GM23338 (cell line): ENCODE measurements around the gene SCFD1. TPM values are rescaled to one million over a fixed set of nuclear protein-coding genes. Genes with fewer than 3 reads are reported as not detected.

ENCODE experiments used
- ATAC-seq: fragments of 200-7000 bp; cut with Tn5 transposase; 3 replicates; pipeline ENCODE4 v1.9.1; 2020
- DNase-seq: peaks from one replicate; pipeline ENCODE4 v3.0.0-alpha.2; 2015; ENCODE audit warnings: low spot score
- H2AFZ ChIP-seq: fragments of 200-600 bp; sonication (generic); 2 replicates; pipeline ENCODE4 v1.8.0; 2016; ENCODE audit warnings: antibody characterized with exemption, mild to moderate bottlenecking, moderate library complexity
- H3F3A ChIP-seq: fragments of 200-600 bp; sonication (generic); replicated peaks from 2 replicates; pipeline ENCODE4 v1.8.0; 2017; ENCODE audit warnings: antibody characterized with exemption, mixed run types, low read depth
- H3K27ac ChIP-seq: fragments of 200-600 bp; sonication (generic); 2 replicates; pipeline ENCODE4 v1.6.1; 2016; ENCODE audit warnings: low read depth
- H3K27me3 ChIP-seq: fragments of 200-600 bp; sonication (generic); 2 replicates; pipeline ENCODE4 v1.8.0; 2016; ENCODE audit warnings: mild to moderate bottlenecking, mixed run types, moderate library complexity; ENCODE audit not compliant: insufficient read depth
- H3K36me3 ChIP-seq: fragments of 200-600 bp; sonication (generic); 2 replicates; pipeline ENCODE4 v1.8.0; 2016; ENCODE audit warnings: mild to moderate bottlenecking; ENCODE audit not compliant: insufficient read depth
- H3K4me1 ChIP-seq: fragments of 200-600 bp; sonication (generic); 2 replicates; pipeline ENCODE4 v1.8.0; 2016; ENCODE audit warnings: mild to moderate bottlenecking, moderate library complexity; ENCODE audit not compliant: insufficient read depth
- H3K4me2 ChIP-seq: fragments of 200-600 bp; sonication (generic); 2 replicates; pipeline ENCODE4 v1.7.1; 2017; ENCODE audit warnings: mixed run types
- H3K4me3 ChIP-seq: fragments of 200-600 bp; sonication (generic); 2 replicates; pipeline ENCODE4 v1.6.1; 2016; ENCODE audit warnings: mixed run types
- H3K79me2 ChIP-seq: fragments of 200-600 bp; sonication (generic); replicated peaks from 2 replicates; pipeline ENCODE4 v1.8.0; 2017; ENCODE audit warnings: mild to moderate bottlenecking; ENCODE audit not compliant: insufficient read depth
- H3K9me2 ChIP-seq: fragments of 200-600 bp; sonication (generic); 2 replicates; pipeline ENCODE4 v1.8.0; 2017; ENCODE audit not compliant: insufficient read depth
- H4K20me1 ChIP-seq: fragments of 200-600 bp; sonication (generic); replicated peaks from 2 replicates; pipeline ENCODE4 v1.8.0; 2017; ENCODE audit warnings: mild to moderate bottlenecking; ENCODE audit not compliant: insufficient read depth
- H3K27ac Mint-ChIP-seq: 2 replicates; pipeline ENCODE4 v1.8.0; 2020; ENCODE audit warnings: inconsistent platforms, mild to moderate bottlenecking, moderate library complexity, mixed read lengths
- H3K27me3 Mint-ChIP-seq: 3 replicates; pipeline ENCODE4 v1.8.0; 2022; ENCODE audit warnings: low read depth, mild to moderate bottlenecking, moderate library complexity, mixed read lengths, inconsistent platforms; ENCODE audit not compliant: insufficient read depth, poor library complexity
- H3K36me3 Mint-ChIP-seq: 3 replicates; pipeline ENCODE4 v1.8.0; 2021; ENCODE audit warnings: low read depth, mild to moderate bottlenecking, inconsistent platforms, moderate library complexity, mixed read lengths
- H3K4me1 Mint-ChIP-seq: 3 replicates; pipeline ENCODE4 v1.8.0; 2020; ENCODE audit warnings: mild to moderate bottlenecking, inconsistent platforms, mixed read lengths
- H3K4me3 Mint-ChIP-seq: 3 replicates; pipeline ENCODE4 v1.8.0; 2021; ENCODE audit warnings: moderate library complexity, mild to moderate bottlenecking, inconsistent platforms, mixed read lengths
- H3K9me3 Mint-ChIP-seq: 3 replicates; pipeline ENCODE4 v1.8.0; 2020; ENCODE audit warnings: moderate library complexity, mild to moderate bottlenecking, inconsistent platforms, mixed read lengths
- CREB1 ChIP-seq: fragments of 250-450 bp; sonication (Bioruptor Pico); IDR thresholded peaks from 2 replicates; pipeline ENCODE4 v1.5.0; 2020; ENCODE audit warnings: low read depth, mild to moderate bottlenecking, moderate library complexity
- JUNB ChIP-seq: IDR thresholded peaks from one replicate; pipeline ENCODE4 v1.6.1; 2016; ENCODE audit warnings: antibody characterized with exemption; ENCODE audit not compliant: unreplicated experiment
- STAT1 ChIP-seq: IDR thresholded peaks from one replicate; pipeline ENCODE4 v1.6.1; 2016; ENCODE audit warnings: antibody characterized with exemption; ENCODE audit not compliant: unreplicated experiment
- polyA plus RNA-seq: library from polyadenylated mRNA; unstranded; fragments of >200 nt; fragmentation: Nextera tagmentation; extraction: Ambion mirVana; gene quantifications from 2 replicates; pipeline ENCODE4 v1.2.1, GENCODE V29; 2016
- total RNA-seq: library from RNA; depleted of rRNA; stranded (reverse); fragments of >200 nt; shearing (Covaris generic); gene quantifications from 2 replicates; pipeline ENCODE4 v1.2.3, GENCODE V29; 2014
- TF ChIP-seq, protein P1 (sequence below): fragments of 250-450 bp; sonication (Bioruptor Pico); IDR thresholded peaks from 2 replicates; pipeline ENCODE4 v1.5.0; 2020; ENCODE audit warnings: mild to moderate bottlenecking, moderate library complexity
- TF ChIP-seq, protein P2 (sequence below), 2 experiments: fragments of 200-600 bp in 1 of 2; sonication (generic) in 1 of 2; conservative IDR thresholded peaks; 2 replicates each; pipeline versions ENCODE4 v1.5.1 to v1.6.1; 2016 to 2017; ENCODE audit warnings: antibody characterized with exemption in 2 of 2, low read depth in 2 of 2, mild to moderate bottlenecking in 2 of 2, moderate library complexity in 1 of 2

The SCFD1 gene
- total and polyA plus RNA-seq, 2 experiments from 2014 or later = 77.6 to 110 TPM

DNA sequence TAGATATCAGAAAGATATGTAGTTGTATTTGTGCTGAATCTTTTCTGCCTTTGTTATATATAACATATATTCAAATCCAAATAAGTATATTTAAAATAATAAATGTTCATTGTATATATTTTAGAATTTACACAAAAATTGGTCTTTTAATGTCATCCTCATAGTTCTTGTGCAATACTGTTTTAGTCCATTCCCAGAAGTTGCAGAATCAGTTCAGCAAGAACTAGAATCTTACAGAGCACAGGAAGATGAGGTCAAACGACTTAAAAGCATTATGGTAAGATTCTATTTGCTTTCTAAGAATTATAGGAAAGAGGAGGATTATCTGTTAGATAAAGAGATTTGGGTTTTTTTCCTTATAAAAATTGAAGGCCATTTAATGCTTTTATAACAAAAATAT lies 51.0 kb downstream of the SCFD1 start (continued):
- TF ChIP-seq, protein P1, sequence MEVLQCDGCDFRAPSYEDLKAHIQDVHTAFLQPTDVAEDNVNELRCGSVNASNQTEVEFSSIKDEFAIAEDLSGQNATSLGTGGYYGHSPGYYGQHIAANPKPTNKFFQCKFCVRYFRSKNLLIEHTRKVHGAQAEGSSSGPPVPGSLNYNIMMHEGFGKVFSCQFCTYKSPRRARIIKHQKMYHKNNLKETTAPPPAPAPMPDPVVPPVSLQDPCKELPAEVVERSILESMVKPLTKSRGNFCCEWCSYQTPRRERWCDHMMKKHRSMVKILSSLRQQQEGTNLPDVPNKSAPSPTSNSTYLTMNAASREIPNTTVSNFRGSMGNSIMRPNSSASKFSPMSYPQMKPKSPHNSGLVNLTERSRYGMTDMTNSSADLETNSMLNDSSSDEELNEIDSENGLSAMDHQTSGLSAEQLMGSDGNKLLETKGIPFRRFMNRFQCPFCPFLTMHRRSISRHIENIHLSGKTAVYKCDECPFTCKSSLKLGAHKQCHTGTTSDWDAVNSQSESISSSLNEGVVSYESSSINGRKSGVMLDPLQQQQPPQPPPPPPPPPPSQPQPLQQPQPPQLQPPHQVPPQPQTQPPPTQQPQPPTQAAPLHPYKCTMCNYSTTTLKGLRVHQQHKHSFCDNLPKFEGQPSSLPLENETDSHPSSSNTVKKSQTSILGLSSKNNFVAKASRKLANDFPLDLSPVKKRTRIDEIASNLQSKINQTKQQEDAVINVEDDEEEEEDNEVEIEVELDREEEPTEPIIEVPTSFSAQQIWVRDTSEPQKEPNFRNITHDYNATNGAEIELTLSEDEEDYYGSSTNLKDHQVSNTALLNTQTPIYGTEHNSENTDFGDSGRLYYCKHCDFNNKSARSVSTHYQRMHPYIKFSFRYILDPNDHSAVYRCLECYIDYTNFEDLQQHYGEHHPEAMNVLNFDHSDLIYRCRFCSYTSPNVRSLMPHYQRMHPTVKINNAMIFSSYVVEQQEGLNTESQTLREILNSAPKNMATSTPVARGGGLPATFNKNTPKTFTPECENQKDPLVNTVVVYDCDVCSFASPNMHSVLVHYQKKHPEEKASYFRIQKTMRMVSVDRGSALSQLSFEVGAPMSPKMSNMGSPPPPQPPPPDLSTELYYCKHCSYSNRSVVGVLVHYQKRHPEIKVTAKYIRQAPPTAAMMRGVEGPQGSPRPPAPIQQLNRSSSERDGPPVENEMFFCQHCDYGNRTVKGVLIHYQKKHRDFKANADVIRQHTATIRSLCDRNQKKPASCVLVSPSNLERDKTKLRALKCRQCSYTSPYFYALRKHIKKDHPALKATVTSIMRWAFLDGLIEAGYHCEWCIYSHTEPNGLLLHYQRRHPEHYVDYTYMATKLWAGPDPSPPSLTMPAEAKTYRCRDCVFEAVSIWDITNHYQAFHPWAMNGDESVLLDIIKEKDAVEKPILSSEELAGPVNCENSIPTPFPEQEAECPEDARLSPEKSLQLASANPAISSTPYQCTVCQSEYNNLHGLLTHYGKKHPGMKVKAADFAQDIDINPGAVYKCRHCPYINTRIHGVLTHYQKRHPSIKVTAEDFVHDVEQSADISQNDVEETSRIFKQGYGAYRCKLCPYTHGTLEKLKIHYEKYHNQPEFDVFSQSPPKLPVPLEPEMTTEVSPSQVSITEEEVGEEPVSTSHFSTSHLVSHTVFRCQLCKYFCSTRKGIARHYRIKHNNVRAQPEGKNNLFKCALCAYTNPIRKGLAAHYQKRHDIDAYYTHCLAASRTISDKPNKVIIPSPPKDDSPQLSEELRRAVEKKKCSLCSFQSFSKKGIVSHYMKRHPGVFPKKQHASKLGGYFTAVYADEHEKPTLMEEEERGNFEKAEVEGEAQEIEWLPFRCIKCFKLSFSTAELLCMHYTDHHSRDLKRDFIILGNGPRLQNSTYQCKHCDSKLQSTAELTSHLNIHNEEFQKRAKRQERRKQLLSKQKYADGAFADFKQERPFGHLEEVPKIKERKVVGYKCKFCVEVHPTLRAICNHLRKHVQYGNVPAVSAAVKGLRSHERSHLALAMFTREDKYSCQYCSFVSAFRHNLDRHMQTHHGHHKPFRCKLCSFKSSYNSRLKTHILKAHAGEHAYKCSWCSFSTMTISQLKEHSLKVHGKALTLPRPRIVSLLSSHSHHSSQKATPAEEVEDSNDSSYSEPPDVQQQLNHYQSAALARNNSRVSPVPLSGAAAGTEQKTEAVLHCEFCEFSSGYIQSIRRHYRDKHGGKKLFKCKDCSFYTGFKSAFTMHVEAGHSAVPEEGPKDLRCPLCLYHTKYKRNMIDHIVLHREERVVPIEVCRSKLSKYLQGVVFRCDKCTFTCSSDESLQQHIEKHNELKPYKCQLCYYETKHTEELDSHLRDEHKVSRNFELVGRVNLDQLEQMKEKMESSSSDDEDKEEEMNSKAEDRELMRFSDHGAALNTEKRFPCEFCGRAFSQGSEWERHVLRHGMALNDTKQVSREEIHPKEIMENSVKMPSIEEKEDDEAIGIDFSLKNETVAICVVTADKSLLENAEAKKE (CRISPR knock-in tag) = no peak
- TF ChIP-seq STAT1 = no peak
- no peak for TF ChIP-seq JUNB

DNA sequence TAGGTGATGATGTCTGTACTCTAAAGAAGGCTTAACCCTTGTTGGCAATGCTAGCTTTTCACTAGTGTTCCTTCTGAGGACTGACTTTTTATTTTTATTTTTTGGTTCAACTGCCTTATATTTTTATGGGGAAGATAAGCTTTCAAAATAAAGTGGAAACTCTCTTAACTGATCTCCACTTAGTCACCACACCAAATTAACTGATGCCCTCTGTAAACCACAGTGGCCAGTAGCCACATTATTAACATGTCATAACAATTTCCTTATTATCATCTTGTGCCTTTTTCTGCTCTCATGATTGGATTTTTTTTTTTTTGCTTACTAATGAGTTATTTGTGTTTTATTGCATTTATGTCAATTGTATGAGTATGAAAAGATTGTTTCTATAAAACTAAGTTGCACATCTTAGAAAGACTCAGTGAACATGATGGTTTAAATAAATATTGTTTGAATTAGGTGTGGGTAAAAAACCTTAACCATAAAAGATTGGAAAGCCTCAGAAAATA lies 56.9 kb downstream of the SCFD1 start:
- no peak for DNase-seq
- H3K79me2 ChIP-seq = no peaks in the 10 kb centered on the region
- H3K9me3 Mint-ChIP-seq = no peaks in the 10 kb centered on the region
- H3K27me3 Mint-ChIP-seq = no peaks in the 10 kb centered on the region
- H3K4me3 ChIP-seq = no peak overlapping the region
- H3K36me3 Mint-ChIP-seq = peaks cover 9% of the 10 kb centered on the region; the same call in 2 of the 3 replicates
- no peaks in the 10 kb centered on the region for H3K27me3 ChIP-seq
- no peak for ATAC-seq
- H4K20me1 ChIP-seq = no peaks in the 10 kb centered on the region; the same call in 1 of the 2 replicates
- TF ChIP-seq CREB1 (CRISPR knock-in tag) = no peak
- TF ChIP-seq, protein P2, sequence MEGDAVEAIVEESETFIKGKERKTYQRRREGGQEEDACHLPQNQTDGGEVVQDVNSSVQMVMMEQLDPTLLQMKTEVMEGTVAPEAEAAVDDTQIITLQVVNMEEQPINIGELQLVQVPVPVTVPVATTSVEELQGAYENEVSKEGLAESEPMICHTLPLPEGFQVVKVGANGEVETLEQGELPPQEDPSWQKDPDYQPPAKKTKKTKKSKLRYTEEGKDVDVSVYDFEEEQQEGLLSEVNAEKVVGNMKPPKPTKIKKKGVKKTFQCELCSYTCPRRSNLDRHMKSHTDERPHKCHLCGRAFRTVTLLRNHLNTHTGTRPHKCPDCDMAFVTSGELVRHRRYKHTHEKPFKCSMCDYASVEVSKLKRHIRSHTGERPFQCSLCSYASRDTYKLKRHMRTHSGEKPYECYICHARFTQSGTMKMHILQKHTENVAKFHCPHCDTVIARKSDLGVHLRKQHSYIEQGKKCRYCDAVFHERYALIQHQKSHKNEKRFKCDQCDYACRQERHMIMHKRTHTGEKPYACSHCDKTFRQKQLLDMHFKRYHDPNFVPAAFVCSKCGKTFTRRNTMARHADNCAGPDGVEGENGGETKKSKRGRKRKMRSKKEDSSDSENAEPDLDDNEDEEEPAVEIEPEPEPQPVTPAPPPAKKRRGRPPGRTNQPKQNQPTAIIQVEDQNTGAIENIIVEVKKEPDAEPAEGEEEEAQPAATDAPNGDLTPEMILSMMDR (conservative IDR thresholded peaks at IDR 0.05; ENCODE audit: low read depth in 2 of 2) = no peak
- no peak for TF ChIP-seq JUNB
- H3K27ac ChIP-seq = no peak overlapping the region
- H3K27ac Mint-ChIP-seq = no peak overlapping the region
- H3K4me1 ChIP-seq = no peaks in the 10 kb centered on the region
- H3K4me3 Mint-ChIP-seq = no peak overlapping the region
- no peaks in the 10 kb centered on the region for H3F3A ChIP-seq
- H3K4me2 ChIP-seq = no peak overlapping the region
- no peak overlapping the region for H2AFZ ChIP-seq
- no peaks in the 10 kb centered on the region for H3K4me1 Mint-ChIP-seq
- H3K9me2 ChIP-seq = no peaks in the 10 kb centered on the region
- H3K36me3 ChIP-seq = peaks cover 5% of the 10 kb centered on the region
